ES-I3 (cell line): ENCODE data around the gene RNF223.
"Not testable (repeated sequence)": the region's sequence is repeated elsewhere in the genome, so short reads cannot be mapped to it uniquely, and the experiment has no call there.

Experiments
- H3K36me3 ChIP-seq: 2 replicates; pipeline ENCODE4 v1.6.1; 2013; ENCODE audit warnings: mild to moderate bottlenecking, low read length, control low read depth, moderate library complexity; ENCODE audit not compliant: insufficient read depth
- H3K4me1 ChIP-seq: 2 replicates; pipeline ENCODE4 v1.6.1; 2013; ENCODE audit warnings: mild to moderate bottlenecking, control low read depth, low read length; ENCODE audit not compliant: insufficient read depth
- H3K9ac ChIP-seq: 2 replicates; pipeline ENCODE4 v1.6.1; 2013; ENCODE audit warnings: low read depth, mild to moderate bottlenecking, low read length, moderate library complexity
- H3K9me3 ChIP-seq: 2 replicates; pipeline ENCODE4 v1.6.1; 2013; ENCODE audit warnings: mild to moderate bottlenecking, low read length, moderate library complexity; ENCODE audit not compliant: control insufficient read depth, insufficient read depth

RNF223 gene

GRCh38 chr1:1037366-1038327 is 36.5 kb downstream of the RNF223 start:
- no peaks in the 10 kb centered on the region for H3K9me3 ChIP-seq
- H3K36me3 ChIP-seq, result no peaks in the 10 kb centered on the region; the same call in 1 of the 2 replicates
- no peaks in the 10 kb centered on the region; the same call in 1 of the 2 replicates for H3K4me1 ChIP-seq
- no peak overlapping the region for H3K9ac ChIP-seq

GRCh38 chr1:1035291-1035943 is 38.7 kb downstream of the RNF223 start:
- Histone ChIP-seq H3K36me3 (no peaks in the 10 kb centered on the region), H3K9me3 (no peaks in the 10 kb centered on the region), H3K9ac (no peak overlapping the region), H3K4me1 (peaks cover 12% of the 10 kb centered on the region)

GRCh38 chr1:1034439-1034781 is 39.7 kb downstream of the RNF223 start:
- Histone ChIP-seq H3K9ac (peak overlapping the region; percentile 49; the same call in 1 of the 2 replicates), H3K9me3 (no peaks in the 10 kb centered on the region), H3K4me1 (peaks cover 12% of the 10 kb centered on the region), H3K36me3 (no peaks in the 10 kb centered on the region)

- Histone ChIP-seq H3K36me3 (no peaks in the 10 kb centered on the region), H3K9me3 (no peaks in the 10 kb centered on the region), H3K4me1 (peaks cover 12% of the 10 kb centered on the region), H3K9ac (peak overlapping the region; percentile 49)
Measured at GRCh38 chr1:1033731-1034438, 40.2 kb downstream of the RNF223 start.

GRCh38 chr1:1033009-1033587 is 41.0 kb downstream of the RNF223 start:
- Histone ChIP-seq H3K9me3 (no peaks in the 10 kb centered on the region), H3K4me1 (peaks cover 12% of the 10 kb centered on the region), H3K9ac (peak overlapping the region; percentile 63), H3K36me3 (no peaks in the 10 kb centered on the region)

- peaks cover 12% of the 10 kb centered on the region for H3K4me1 ChIP-seq
- H3K36me3 ChIP-seq, result no peaks in the 10 kb centered on the region
- no peaks in the 10 kb centered on the region for H3K9me3 ChIP-seq
- H3K9ac ChIP-seq, result peak overlapping the region; percentile 37; the same call in 1 of the 2 replicates
Measured at GRCh38 chr1:1032424-1032823, 41.7 kb downstream of the RNF223 start.

- H3K9me3 ChIP-seq, result no peaks in the 10 kb centered on the region
- no peaks in the 10 kb centered on the region for H3K36me3 ChIP-seq
- no peak overlapping the region for H3K9ac ChIP-seq
- H3K4me1 ChIP-seq, result peaks cover 13% of the 10 kb centered on the region
Measured at GRCh38 chr1:1031659-1032235, 42.4 kb downstream of the RNF223 start.

- H3K9ac ChIP-seq, result not testable (repeated sequence)
Measured at GRCh38 chr1:1030867-1031658, 43.0 kb downstream of the RNF223 start.

GRCh38 chr1:1027791-1028190 is 46.3 kb downstream of the RNF223 start:
- no peak overlapping the region for H3K9ac ChIP-seq
- peaks cover 47% of the 10 kb centered on the region for H3K4me1 ChIP-seq
- H3K36me3 ChIP-seq, result no peaks in the 10 kb centered on the region
- H3K9me3 ChIP-seq, result no peaks in the 10 kb centered on the region

More at GRCh38 chr1:1030867-1031658, 43.0 kb downstream of the RNF223 start:
- H3K4me1 ChIP-seq, result peaks cover 20% of the 10 kb centered on the region
- not testable (repeated sequence) for H3K9me3 ChIP-seq, H3K36me3 ChIP-seq

- no peaks in the 10 kb centered on the region for H3K36me3 ChIP-seq
- H3K4me1 ChIP-seq, result peaks cover 50% of the 10 kb centered on the region
Measured at GRCh38 chr1:1026599-1027413, 47.3 kb downstream of the RNF223 start.

GRCh38 chr1:1025730-1026129 is 48.4 kb downstream of the RNF223 start:
- Histone ChIP-seq H3K9ac (no peak overlapping the region), H3K4me1 (peaks cover 46% of the 10 kb centered on the region), H3K36me3 (no peaks in the 10 kb centered on the region), H3K9me3 (no peaks in the 10 kb centered on the region)

More at GRCh38 chr1:1026599-1027413, 47.3 kb downstream of the RNF223 start:
- H3K9me3 ChIP-seq, result no peaks in the 10 kb centered on the region
- no peak overlapping the region for H3K9ac ChIP-seq

GRCh38 chr1:1024771-1025699 is 49.1 kb downstream of the RNF223 start:
- no peaks in the 10 kb centered on the region for H3K36me3 ChIP-seq
- H3K9ac ChIP-seq, result peak overlapping the region; percentile 38
- H3K4me1 ChIP-seq, result peaks cover 46% of the 10 kb centered on the region
- H3K9me3 ChIP-seq, result no peaks in the 10 kb centered on the region
